Kidney (tissue), 14 donors: Measurements from ENCODE around the gene GNPTAB. TPM values are rescaled to one million over a fixed set of nuclear protein-coding genes. Genes with fewer than 3 reads are reported as not detected.

Experiments used
- DNase-seq, 5 donors: peaks; one replicate each; pipeline ENCODE4 v3.0.0-alpha.2; 2013 to 2020
- FAIRE-seq: peaks from 2 replicates; lab custom pipeline; 2012; peaks lifted over from hg19 to GRCh38; lab: Jason Lieb, UNC
- H3K27ac ChIP-seq, 2 donors: one replicate each; pipeline ENCODE4 v1.7.0; 2013; ENCODE audit warnings: low read depth in 2 of 2, low read length in 2 of 2, inconsistent platforms in 1 of 2
- H3K27me3 ChIP-seq: one replicate; pipeline ENCODE4 v1.7.1; 2013; ENCODE audit warnings: low read length, inconsistent platforms; ENCODE audit not compliant: control insufficient read depth, insufficient read depth
- H3K36me3 ChIP-seq, 3 donors: one replicate each; pipeline versions ENCODE4 v1.7.0 to v1.7.1; 2013; ENCODE audit warnings: low read length in 3 of 3, control low read depth in 1 of 3, inconsistent platforms in 1 of 3; ENCODE audit not compliant: insufficient read depth in 3 of 3, control insufficient read depth in 2 of 3
- H3K4me1 ChIP-seq, 3 donors: one replicate each; pipeline versions ENCODE4 v1.7.0 to v1.7.1; 2013; ENCODE audit warnings: low read length in 3 of 3, inconsistent platforms in 1 of 3, low read depth in 1 of 3; ENCODE audit not compliant: control insufficient read depth in 2 of 3, insufficient read depth in 2 of 3
- H3K4me3 ChIP-seq, 3 donors: one replicate each; pipeline versions ENCODE4 v1.7.0 to v1.8.1; 2013; ENCODE audit warnings: low read length in 3 of 3, control low read depth in 1 of 3, inconsistent platforms in 1 of 3
- H3K9ac ChIP-seq, 3 donors: one replicate each; pipeline versions ENCODE4 v1.7.0 to v1.7.1; 2013; ENCODE audit warnings: low read length in 3 of 3, control low read depth in 1 of 3, inconsistent platforms in 1 of 3
- H3K9me3 ChIP-seq, 3 donors: one replicate each; pipeline versions ENCODE4 v1.7.0 to v1.7.1; 2013; ENCODE audit warnings: low read length in 3 of 3, control low read depth in 1 of 3, inconsistent platforms in 1 of 3; ENCODE audit not compliant: control insufficient read depth in 2 of 3, insufficient read depth in 1 of 3
- CTCF ChIP-seq: IDR thresholded peaks from 3 replicates; pipeline ENCODE4 v1.5.1; 2012; ENCODE audit warnings: mild to moderate bottlenecking, moderate library complexity, borderline replicate concordance; ENCODE audit not compliant: insufficient read depth; ENCODE audit errors: extremely low read depth
- intact Hi-C: fragments of 100-400 bp; cut with DNase I; formaldehyde crosslinking; loops from one replicate; pipeline ENCODE4 v1.11.1; 2022
- polyA plus RNA-seq: library from polyadenylated mRNA; stranded (reverse); fragments of 350-450 nt; fragmentation: Illumina TruSeq; extraction: RNeasy Lipid Tissue Mini Kit (QIAGEN cat#74804); gene quantifications from one replicate; pipeline ENCODE4 v1.2.3, GENCODE V29; 2014; ENCODE audit warnings: low read depth, low replicate concordance; ENCODE audit not compliant: insufficient read depth
- total RNA-seq: library from RNA; stranded (reverse); fragmentation: NEBNext Ultra II Directional; extraction: Animal tissue kit (Norgen Biotek cat#: 25700); gene quantifications from one replicate; pipeline ENCODE4 v1.2.1, GENCODE V29; 2021
- donor health status: control.
- donor health status: control.
- donor health status: control.
- donor health status: control.
- donor health status: control.
- donor health status: DM: yes; HTN: yes; CAD: no.
- donor health status: Normal renal cell carcinoma (clear cell type).

GNPTAB gene
- total and polyA plus RNA-seq, 2 donors from 2014 or later: 17.8 to 46.0 TPM

GRCh38 chr12:101781834-101782233, 48.9 kb downstream of the GNPTAB start:
- intact Hi-C loops: no loop called here
- DNase-seq (no peak), FAIRE-seq (no peak)
- TF ChIP-seq CTCF: no peak
- H3K9me3 ChIP-seq: no peaks in the 10 kb centered on the region
- no peak overlapping the region for H3K4me3 ChIP-seq
- no peak overlapping the region for H3K9ac ChIP-seq
- no peaks in the 10 kb centered on the region for H3K27me3 ChIP-seq
- no peaks in the 10 kb centered on the region for H3K4me1 ChIP-seq
- H3K27ac ChIP-seq: no peak overlapping the region
- H3K36me3 ChIP-seq: peaks cover 0 to 10% (median 0%) of the 10 kb centered on the region in 3 donors

GRCh38 chr12:101780599-101780998, 50.2 kb downstream of the GNPTAB start:
- H3K9ac ChIP-seq: no peak overlapping the region
- intact Hi-C loops: no loop called here
- TF ChIP-seq CTCF: no peak
- no peak overlapping the region for H3K4me3 ChIP-seq
- DNase-seq (no peak), FAIRE-seq (no peak)
- H3K27ac ChIP-seq: no peak overlapping the region
- H3K27me3 ChIP-seq: no peaks in the 10 kb centered on the region
- H3K4me1 ChIP-seq: no peaks in the 10 kb centered on the region
- no peaks in the 10 kb centered on the region for H3K9me3 ChIP-seq
- peaks cover 0 to 8% (median 0%) of the 10 kb centered on the region in 3 donors for H3K36me3 ChIP-seq

GRCh38 chr12:101779626-101780025, 51.1 kb downstream of the GNPTAB start:
- Histone ChIP-seq H3K9ac (no peak overlapping the region), H3K4me1 (no peaks in the 10 kb centered on the region), H3K27me3 (no peaks in the 10 kb centered on the region), H3K4me3 (no peak overlapping the region), H3K27ac (no peak overlapping the region), H3K9me3 (no peaks in the 10 kb centered on the region), H3K36me3 (peaks cover 0 to 6% (median 0%) of the 10 kb centered on the region in 3 donors)
- no peak for FAIRE-seq
- TF ChIP-seq CTCF: no peak
- intact Hi-C loops: no loop called here
- DNase-seq: no peak

GRCh38 chr12:101779200-101779599, 51.6 kb downstream of the GNPTAB start:
- intact Hi-C loops: no loop called here
- no peak for FAIRE-seq
- DNase-seq: no peak

More at GRCh38 chr12:101779200-101779599, 51.6 kb downstream of the GNPTAB start:
- Histone ChIP-seq H3K4me3 (no peak overlapping the region), H3K27me3 (no peaks in the 10 kb centered on the region), H3K9me3 (no peaks in the 10 kb centered on the region), H3K9ac (no peak overlapping the region), H3K27ac (no peak overlapping the region), H3K4me1 (no peaks in the 10 kb centered on the region), H3K36me3 (peaks cover 0 to 6% (median 0%) of the 10 kb centered on the region in 3 donors)
- no peak for TF ChIP-seq CTCF
